SK-N-SH (cell line): ENCODE measurements around the gene LTBP2.

ENCODE experiments used
- CTCF ChIP-seq: fragments of 200-600 bp; sonication (generic); IDR thresholded peaks from 2 replicates; pipeline ENCODE4 v1.6.1; 2017; ENCODE audit warnings: antibody characterized with exemption, mild to moderate bottlenecking, moderate library complexity
- EP300 ChIP-seq, 2 experiments: IDR thresholded peaks; 2 replicates each; pipeline versions ENCODE4 v1.4.0 to v1.6.1; 2012; ENCODE audit warnings: borderline replicate concordance in 1 of 2, low read depth in 1 of 2, low read length in 1 of 2
- TF ChIP-seq, protein P1 (sequence below): IDR thresholded peaks from 2 replicates; pipeline ENCODE4 v1.4.0; 2012; ENCODE audit warnings: low read depth, borderline replicate concordance

- TF ChIP-seq EP300 (IDR thresholded peaks at IDR 0.05; ENCODE audit: borderline replicate concordance in 1 of 2, low read depth in 1 of 2, low read length in 1 of 2) (no peak; a peak in 1 of 4 replicates), CTCF (no peak)
- TF ChIP-seq, protein P1, sequence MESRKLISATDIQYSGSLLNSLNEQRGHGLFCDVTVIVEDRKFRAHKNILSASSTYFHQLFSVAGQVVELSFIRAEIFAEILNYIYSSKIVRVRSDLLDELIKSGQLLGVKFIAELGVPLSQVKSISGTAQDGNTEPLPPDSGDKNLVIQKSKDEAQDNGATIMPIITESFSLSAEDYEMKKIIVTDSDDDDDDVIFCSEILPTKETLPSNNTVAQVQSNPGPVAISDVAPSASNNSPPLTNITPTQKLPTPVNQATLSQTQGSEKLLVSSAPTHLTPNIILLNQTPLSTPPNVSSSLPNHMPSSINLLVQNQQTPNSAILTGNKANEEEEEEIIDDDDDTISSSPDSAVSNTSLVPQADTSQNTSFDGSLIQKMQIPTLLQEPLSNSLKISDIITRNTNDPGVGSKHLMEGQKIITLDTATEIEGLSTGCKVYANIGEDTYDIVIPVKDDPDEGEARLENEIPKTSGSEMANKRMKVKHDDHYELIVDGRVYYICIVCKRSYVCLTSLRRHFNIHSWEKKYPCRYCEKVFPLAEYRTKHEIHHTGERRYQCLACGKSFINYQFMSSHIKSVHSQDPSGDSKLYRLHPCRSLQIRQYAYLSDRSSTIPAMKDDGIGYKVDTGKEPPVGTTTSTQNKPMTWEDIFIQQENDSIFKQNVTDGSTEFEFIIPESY = no peak
These were observed 5.1 kb upstream of the LTBP2 start for GRCh38 chr14:74616996-74617700.
